Measurements from ENCODE around the gene SERINC5. TPM values are rescaled to one million over a fixed set of nuclear protein-coding genes. Genes with fewer than 3 reads are reported as not detected.

SERINC5 gene
- polyA plus RNA-seq, 3 donors, result 5.0 to 35.9 (median 7.3) TPM

DNA sequence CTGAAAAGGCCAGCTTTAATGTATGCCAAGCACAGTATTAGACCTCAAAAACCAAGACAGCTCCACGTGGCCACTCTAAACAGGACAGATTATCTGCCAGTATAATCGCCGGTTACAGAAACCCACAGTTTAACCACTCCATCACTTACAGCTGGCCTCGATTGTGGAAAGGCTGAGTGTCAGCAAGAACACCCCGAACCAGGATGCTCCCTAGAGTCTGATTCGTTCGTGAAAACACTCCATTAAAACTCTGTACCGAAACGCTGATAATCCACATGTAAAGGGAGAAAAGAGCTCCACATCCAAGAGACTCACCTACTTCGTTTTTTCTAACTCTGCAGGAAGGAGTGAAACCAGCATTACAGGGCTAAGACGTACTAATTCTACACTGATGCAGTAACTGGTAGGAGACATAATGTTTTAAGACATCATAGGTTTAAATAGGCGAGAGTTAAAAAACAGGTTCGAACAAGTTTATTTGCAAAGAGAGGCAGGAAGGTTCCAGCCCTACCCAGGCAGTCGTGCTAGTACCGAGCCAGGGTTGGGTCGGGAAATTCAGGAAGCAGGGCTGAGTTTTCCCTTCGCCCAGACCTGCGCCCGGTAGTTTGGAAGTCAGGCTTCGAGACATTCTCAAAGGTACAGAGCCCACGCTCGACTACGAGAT is 949 bp downstream of the SERINC5 start:
- intact Hi-C loops (cut with micrococcal nuclease), result loop anchor here (5.0 to 10.0 kb wide), 4 partner anchors 70 to 643 kb away; partner anchors contain the start of genes TENT2 (in 1 of the 2) and ZFYVE16 (in 1 of the 2)
- H3K9ac ChIP-seq (ENCODE audit: insufficient read depth, low read length, poor library complexity, severe bottlenecking), result peak overlapping the region; percentile 90
- TF ChIP-seq, protein P1, sequence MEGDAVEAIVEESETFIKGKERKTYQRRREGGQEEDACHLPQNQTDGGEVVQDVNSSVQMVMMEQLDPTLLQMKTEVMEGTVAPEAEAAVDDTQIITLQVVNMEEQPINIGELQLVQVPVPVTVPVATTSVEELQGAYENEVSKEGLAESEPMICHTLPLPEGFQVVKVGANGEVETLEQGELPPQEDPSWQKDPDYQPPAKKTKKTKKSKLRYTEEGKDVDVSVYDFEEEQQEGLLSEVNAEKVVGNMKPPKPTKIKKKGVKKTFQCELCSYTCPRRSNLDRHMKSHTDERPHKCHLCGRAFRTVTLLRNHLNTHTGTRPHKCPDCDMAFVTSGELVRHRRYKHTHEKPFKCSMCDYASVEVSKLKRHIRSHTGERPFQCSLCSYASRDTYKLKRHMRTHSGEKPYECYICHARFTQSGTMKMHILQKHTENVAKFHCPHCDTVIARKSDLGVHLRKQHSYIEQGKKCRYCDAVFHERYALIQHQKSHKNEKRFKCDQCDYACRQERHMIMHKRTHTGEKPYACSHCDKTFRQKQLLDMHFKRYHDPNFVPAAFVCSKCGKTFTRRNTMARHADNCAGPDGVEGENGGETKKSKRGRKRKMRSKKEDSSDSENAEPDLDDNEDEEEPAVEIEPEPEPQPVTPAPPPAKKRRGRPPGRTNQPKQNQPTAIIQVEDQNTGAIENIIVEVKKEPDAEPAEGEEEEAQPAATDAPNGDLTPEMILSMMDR (IDR thresholded peaks at IDR 0.05), result no peak
- H3K4me1 ChIP-seq (ENCODE audit: control insufficient read depth in 1 of 2, insufficient read depth in 2 of 2, low read length in 2 of 2), result peaks cover 35 to 54% of the 10 kb centered on the region in 2 donors
- peak overlapping the region; percentile 77 for H2AFZ ChIP-seq (ENCODE audit: insufficient read depth, low read depth, low read length, poor library complexity, severe bottlenecking)
- no peaks in the 10 kb centered on the region for H3K9me3 ChIP-seq (replicated peaks in 1 of 2; ENCODE audit: control insufficient read depth in 1 of 2, insufficient read depth in 1 of 2, low read length in 2 of 2)
- 0% methylated on average over 20 of the region's 23 CpGs for WGBS (ENCODE audit: insufficient coverage)
- H3K27me3 Mint-ChIP-seq (ENCODE audit: low read depth in 3 of 3), result no peaks in the 10 kb centered on the region
- peaks cover 54% of the 10 kb centered on the region for H3K4me1 Mint-ChIP-seq
- peak overlapping the region; percentile 76 to 91 (median 90) for H3K4me3 ChIP-seq (replicated peaks in 1 of 3; ENCODE audit: low read depth in 2 of 3, low read length in 3 of 3)
- no peaks in the 10 kb centered on the region for H3K27me3 ChIP-seq (ENCODE audit: control insufficient read depth in 2 of 2, insufficient read depth in 2 of 2, low read length in 2 of 2)
- H3K27ac ChIP-seq (ENCODE audit: low read depth in 1 of 2, low read length in 2 of 2), result peak overlapping the region; percentile 29 to 94
- peaks cover 64% of the 10 kb centered on the region for H3K79me2 ChIP-seq (ENCODE audit: insufficient read depth, low read length)
- DNase-seq, result peak in 1 of 3 donors; percentile 21
- H3K27ac Mint-ChIP-seq, result peak overlapping the region in 5 of 7 donors; percentile 35 to 88 (median 74)
- peaks cover 55% of the 10 kb centered on the region for H4K20me1 ChIP-seq (ENCODE audit: insufficient read depth, low read length)
- H3K9me3 Mint-ChIP-seq, result peaks cover 0 to 2% (median 0%) of the 10 kb centered on the region in 7 donors
- H3K36me3 Mint-ChIP-seq, result peaks cover 11 to 17% of the 10 kb centered on the region in 2 donors
- peak overlapping the region; percentile 91 to 97 for H3K4me3 Mint-ChIP-seq
- H3K4me2 ChIP-seq (replicated peaks; ENCODE audit: extremely low read depth, low read length, poor library complexity, severe bottlenecking), result peak overlapping the region; percentile 94
- H3K36me3 ChIP-seq (replicated peaks in 1 of 2; ENCODE audit: control insufficient read depth in 1 of 2, insufficient read depth in 2 of 2, low read length in 2 of 2), result no peaks in the 10 kb centered on the region

DNA sequence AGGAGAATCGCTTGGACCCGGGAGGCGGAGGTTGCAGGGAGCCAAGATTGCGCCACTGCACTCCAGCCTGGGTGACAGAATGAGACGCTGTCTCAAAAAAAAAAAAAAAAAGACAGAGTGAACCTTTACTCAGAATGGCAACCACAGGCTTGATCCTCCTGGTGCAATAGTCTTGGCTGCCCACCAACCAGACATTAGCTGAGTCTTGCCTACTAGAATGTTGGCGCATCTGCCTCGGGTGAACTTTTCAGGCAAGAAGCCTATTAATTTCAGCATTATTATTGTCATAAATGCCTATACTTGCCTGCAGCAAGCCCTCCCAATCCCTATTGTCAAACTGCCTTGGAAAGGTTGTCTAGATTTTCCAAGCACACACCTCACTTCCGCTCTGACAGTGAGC is 4.2 kb downstream of the SERINC5 start:
- intact Hi-C loops (cut with micrococcal nuclease), result loop anchor here in 1 of 2 donors (10.0 kb wide), 1 partner anchor 67 kb away; no protein-coding TSS in a partner anchor
- Histone ChIP-seq H3K4me1 (ENCODE audit: control insufficient read depth in 1 of 2, insufficient read depth in 2 of 2, low read length in 2 of 2) (peaks cover 30 to 53% of the 10 kb centered on the region in 2 donors), H3K36me3 (replicated peaks in 1 of 2; ENCODE audit: control insufficient read depth in 1 of 2, insufficient read depth in 2 of 2, low read length in 2 of 2) (no peaks in the 10 kb centered on the region), H3K9ac (ENCODE audit: insufficient read depth, low read length, poor library complexity, severe bottlenecking) (no peak overlapping the region), H3K27me3 (ENCODE audit: control insufficient read depth in 2 of 2, insufficient read depth in 2 of 2, low read length in 2 of 2) (no peaks in the 10 kb centered on the region), H4K20me1 (ENCODE audit: insufficient read depth, low read length) (peaks cover 86% of the 10 kb centered on the region), H3K79me2 (ENCODE audit: insufficient read depth, low read length) (peaks cover 93% of the 10 kb centered on the region), H3K9me3 (replicated peaks in 1 of 2; ENCODE audit: control insufficient read depth in 1 of 2, insufficient read depth in 1 of 2, low read length in 2 of 2) (no peaks in the 10 kb centered on the region), H2AFZ (ENCODE audit: insufficient read depth, low read depth, low read length, poor library complexity, severe bottlenecking) (no peak overlapping the region), H3K4me2 (replicated peaks; ENCODE audit: extremely low read depth, low read length, poor library complexity, severe bottlenecking) (no peak overlapping the region), H3K27ac (ENCODE audit: low read depth in 1 of 2, low read length in 2 of 2) (no peak overlapping the region), H3K4me3 (replicated peaks in 1 of 3; ENCODE audit: low read depth in 2 of 3, low read length in 3 of 3) (no peak overlapping the region)
- H3K27ac Mint-ChIP-seq, result no peak overlapping the region
- H3K36me3 Mint-ChIP-seq, result peaks cover 7 to 20% of the 10 kb centered on the region in 2 donors
- no peaks in the 10 kb centered on the region for H3K9me3 Mint-ChIP-seq
- peaks cover 58% of the 10 kb centered on the region for H3K4me1 Mint-ChIP-seq
- H3K27me3 Mint-ChIP-seq (ENCODE audit: low read depth in 3 of 3), result no peaks in the 10 kb centered on the region
- WGBS (ENCODE audit: insufficient coverage), result 57% methylated on average over 5 of the region's 8 CpGs
- no peak overlapping the region for H3K4me3 Mint-ChIP-seq
- TF ChIP-seq, protein P1 (IDR thresholded peaks at IDR 0.05), result no peak
- no peak for DNase-seq
